GM18507 (cell line): ENCODE results near the gene EDC4.
A peak's percentile ranks its signal among the peaks of the same experiment; 100 is the strongest.
"Not testable (repeated sequence)": the region's sequence is repeated elsewhere in the genome, so short reads cannot be mapped to it uniquely, and the experiment has no call there.

Experiments
- DNase-seq: peaks from one replicate; pipeline ENCODE4 v3.0.0; 2011; ENCODE audit warnings: low read depth; ENCODE audit not compliant: insufficient read length; ENCODE audit errors: extremely low spot score
- FAIRE-seq: peaks from 2 replicates; lab custom pipeline; 2011; peaks lifted over from hg19 to GRCh38; lab: Jason Lieb, UNC

Gene EDC4

DNA sequence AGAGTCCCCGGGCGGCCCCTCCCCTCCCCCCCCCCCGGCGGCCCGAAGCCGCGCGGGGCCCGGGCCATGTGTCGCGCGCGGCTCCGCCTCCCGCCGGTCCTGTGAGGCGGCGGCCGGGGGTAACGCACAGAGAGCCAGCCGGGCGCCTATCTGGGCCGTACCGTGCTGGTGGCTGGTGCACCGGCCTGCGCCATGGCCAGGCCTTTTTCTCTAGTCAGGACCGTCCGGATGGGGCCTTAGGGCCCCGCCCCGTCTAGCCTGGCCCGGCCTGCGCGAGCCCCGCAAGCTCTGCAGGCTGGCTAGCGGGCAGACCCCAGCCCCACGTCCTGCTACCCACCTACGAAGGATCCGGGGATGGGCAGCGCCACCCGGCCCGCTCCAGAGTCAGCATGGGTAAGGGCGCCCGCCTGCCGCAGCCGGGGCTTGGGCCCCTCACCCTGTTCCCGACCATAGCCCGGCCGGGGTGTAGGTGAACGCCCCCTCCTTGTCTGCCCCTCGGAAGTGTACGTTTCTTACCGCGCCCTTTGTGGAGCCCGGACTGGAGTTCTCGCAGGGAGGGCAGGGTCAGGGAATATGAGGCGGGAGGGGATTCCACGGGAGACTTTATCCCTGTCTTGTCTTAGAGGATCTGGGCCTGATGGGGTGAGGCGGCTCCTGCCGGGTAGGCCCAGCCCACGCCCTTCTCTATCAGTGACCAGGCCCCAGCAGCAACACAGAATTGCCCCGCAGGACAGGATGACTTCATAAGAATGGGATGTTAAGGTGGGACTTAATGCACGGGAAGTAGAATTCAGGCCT lies 25.6 kb upstream of the EDC4 start, which contains the start of gene CENPT:
Gene CENPT, minus strand, starts transcription at position 630 of the 798 bp plus-strand sequence. CDS start 13,834 bp downstream, outside the sequence.
- DNase-seq, result peak; percentile 54

DNA sequence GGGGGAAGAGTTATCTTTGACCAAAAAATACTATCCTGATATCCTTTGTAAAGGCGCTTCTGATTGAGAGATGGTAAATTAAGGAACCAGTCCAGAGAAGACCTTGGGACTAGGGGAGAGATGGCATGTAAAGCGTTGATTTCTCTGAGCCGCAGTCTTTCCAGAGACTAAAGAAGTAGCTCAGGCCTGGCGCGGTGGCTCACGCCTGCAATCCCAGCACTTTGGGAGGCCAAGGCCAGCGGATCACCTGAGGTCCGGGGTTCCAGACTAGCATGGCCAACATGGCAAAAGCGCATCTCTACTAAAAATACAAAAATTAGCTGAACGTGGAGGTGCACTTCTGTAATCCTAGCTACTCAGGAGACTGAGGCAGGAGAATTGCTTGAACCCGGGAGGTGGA lies 24.7 kb upstream of the EDC4 start:
- no peak for FAIRE-seq
- DNase-seq, result no peak

More for the DNA sequence above, 25.6 kb upstream of the EDC4 start, which contains the start of gene CENPT:
- FAIRE-seq, result no peak

DNA sequence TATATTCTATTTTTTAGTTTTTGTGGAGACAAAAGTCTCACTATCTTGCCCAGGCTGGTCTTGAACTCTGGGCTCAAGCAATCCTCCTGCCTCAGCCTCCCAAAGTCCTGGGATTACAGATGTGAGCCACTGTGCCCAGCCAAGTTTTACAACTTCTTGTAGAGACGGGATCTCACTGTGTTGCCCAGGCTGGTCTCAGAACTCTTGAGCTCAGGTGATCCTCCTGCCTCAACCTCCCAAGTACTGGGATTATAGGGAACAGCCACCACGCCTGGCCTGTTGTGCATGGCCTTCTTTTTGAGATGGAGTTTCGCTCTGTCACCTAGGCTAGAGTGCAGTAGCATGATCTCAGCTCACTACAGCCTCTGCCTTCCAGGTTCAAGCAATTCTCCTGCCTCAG lies 19.2 kb upstream of the EDC4 start:
- FAIRE-seq, result no peak

DNA sequence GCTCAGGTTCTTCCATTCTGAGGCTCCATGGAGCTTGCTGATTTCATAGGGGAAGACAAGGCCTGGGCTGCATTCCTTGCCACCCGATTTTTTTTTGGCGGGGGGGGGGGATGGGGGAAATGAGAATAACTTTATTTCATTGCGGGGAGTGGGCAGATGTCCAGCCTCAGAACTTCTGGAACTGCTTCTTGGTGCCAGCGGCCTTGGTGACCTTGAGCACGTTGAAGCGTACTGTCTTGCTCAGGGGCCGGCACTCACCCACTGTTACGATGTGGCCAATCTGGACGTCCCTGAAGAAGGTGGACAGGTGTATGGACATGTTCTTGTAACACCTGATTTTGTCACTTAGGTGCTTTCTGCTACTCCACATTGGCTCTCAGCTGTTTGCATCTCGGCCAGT lies 17.1 kb upstream of the EDC4 start:
- DNase-seq, result no peak
- FAIRE-seq, result no peak

More for the DNA sequence above, 19.2 kb upstream of the EDC4 start:
- no peak for DNase-seq

DNA sequence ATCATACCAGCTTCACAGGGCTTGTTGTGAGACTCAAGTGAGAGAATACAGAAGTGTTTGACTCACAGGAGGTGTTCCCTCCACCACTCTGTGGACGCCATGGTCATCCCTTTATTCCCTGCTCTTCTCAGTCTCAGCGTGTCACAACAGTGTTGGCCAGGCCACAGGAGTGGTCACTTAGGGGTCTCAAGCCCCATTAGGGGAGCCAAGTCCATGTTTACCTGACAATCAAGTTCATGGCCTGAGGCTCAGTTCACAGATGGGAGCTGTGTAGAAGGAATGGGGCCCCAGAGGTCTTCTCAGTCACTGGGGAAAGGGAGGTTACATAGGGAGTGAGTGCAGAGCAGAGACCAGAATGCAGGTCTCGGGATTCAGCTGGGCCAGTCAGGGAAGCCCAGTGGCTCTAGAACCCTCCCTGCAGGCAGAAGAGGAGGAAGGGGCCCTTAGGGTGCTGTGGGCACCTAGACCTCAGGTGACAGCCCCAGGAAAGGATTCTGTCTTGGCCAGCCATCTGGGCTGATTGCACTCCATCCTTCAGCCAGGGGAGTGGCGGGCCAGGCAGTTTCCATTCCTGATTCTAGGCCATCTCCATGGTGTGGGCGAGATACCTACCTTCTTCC lies 15.8 kb upstream of the EDC4 start:
- FAIRE-seq (no peak), DNase-seq (no peak)

DNA sequence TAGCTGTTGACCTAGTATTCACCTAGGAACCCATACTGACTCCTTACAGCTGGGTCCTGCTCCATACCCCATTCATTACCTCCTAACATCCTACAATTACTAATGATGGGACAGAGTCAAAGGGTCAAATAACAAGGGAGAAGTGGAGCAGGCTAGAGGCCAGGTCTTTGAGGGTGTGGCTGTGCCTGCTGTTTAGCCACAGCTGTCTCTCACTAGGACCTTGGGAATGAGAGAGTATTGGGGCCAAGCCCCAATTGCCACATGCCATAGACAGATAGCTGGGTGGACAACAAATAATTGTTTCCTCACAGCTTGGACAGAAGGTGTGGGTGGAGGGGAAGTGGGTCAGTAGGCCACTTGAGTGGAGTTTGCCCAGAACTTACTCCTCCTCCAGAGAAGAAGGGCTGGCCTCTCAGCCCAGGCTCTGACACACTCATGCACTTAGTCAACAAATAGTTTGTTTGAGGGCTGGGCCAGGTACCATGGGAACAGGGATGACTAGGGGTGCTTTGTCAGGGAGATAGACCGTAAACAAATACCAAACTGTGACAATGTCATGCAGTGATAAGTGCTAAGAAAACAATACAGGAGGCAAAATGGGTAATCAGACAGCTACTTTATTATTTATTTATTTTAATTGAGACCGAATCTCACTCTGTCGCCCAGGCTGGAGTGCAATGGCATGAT lies 15.2 kb upstream of the EDC4 start:
- no peak for FAIRE-seq
- no peak for DNase-seq

DNA sequence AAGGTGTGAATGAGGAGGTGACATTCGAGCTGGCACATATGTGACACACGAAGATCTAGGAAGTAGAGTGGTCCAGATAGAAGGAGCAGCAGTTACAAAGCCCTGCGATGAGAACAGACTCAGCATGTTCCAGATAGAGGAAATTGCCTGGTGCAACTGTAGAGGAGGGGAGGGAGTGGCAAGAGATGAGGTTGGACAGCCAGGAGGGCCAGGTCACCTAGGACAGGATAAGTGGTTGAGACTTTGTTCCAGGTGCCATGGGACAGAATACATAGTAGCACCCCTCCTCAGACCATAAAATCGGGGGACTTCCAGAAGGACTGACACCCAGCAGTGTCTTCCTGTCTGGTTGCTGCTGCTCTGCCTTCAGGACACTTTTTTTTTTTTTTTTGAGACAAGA lies 14.4 kb upstream of the EDC4 start:
- DNase-seq (no peak), FAIRE-seq (no peak)

DNA sequence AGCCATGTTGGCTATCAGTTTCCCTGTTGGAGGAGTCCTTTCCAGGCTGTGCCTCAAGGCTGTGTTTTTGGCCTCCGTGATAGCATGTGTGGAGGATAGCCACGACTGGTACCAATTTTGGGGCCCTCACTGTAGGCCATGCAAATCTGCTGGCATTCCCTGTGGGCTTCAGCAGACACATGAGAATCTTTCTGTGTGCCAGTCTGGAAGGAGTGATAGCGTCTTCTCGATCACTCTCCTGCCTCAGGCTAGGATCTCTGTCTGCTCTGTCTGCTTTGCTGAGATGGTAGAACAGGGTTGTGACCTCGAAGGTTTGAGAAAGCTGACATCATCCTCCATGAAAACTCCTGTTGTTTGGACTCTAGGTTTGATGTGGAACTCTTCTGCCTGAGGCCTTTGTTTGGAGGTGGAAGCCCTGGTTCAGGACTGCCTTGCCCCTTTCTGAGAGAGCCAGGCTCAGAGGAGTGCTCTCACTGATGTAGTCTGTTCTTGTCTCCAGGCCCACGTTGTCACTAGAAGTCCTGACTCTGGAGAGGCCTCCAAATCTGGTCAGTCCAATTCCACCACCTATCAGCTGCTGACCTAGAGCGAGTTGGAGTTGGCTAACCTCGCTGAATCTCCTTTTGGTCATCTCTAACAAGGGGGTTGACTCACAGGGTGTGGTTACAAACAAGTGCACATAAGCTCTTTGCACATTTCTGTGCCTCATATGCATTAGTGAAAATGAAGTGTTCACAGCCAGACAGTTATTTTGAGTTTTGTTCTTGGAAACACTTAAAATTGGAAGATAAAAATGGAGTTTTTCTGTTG lies 12.1 kb upstream of the EDC4 start:
- no peak for FAIRE-seq

DNA sequence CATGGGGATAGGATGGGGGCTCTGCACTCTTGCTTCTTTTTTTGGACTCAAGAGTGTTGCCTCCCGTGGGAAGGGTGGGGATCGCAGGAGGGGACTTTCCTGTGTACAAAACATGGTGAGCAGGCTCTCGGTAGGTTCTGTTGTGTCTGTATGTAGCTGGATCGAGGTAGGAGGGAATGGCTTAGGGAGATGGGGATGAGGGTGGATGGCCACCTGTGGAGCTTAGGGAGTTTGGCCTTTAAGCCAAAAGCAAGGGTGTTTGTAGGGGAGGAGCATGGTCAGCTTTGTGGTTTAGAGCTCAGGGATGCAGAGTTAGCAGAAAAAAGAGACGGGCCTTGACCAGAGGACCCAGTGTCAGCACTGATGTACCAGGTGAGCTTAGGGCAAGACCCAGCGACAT lies 11.0 kb upstream of the EDC4 start:
- DNase-seq, result no peak
- FAIRE-seq, result no peak

More for the DNA sequence above, 12.1 kb upstream of the EDC4 start:
- DNase-seq, result no peak

DNA sequence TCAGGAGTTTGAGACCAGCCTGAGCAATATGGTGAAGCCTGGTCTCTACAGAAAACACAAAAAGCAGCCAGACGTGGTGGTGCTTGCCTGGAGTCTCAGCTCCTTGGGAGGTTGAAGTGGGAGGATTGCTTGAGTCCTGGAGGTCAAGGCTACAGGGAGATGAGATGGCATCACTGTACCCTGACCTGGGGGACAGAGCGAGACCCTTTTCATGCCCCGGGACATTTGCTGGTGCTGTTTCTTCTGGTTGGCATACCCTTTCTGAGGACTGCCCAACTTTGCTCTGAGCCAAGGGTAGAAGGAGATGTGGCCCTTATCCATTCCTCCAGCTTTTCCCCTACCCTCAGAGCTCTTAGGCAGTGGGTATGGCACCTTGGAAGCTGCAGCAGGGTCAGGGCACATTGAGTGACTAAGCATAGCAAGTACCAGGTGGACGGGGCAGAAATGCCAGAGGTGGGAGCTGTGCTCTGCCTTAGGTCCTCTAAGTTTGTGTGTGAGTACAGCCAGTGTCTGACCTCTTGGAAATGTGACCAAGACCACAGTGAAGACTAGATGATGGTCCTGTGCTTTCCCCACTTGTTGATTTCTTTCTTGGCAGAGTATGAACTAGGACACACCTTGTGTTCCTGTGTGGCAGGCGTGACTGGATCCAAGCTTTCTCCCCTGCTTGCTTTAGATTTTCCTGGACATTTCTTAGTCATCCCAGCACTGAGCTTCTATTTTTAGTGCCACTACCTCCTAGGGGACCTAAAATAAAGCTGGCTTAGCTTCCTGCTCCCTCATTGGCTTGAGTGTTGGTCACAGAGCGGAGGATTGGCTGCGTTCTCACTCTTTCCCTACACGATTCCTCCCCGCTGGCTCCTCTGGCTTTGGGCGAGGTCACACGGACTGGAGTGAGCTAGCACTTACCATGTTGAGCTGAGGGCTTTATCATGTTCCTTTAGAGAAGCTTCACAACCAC lies 9.9 kb upstream of the EDC4 start:
- no peak for DNase-seq
- no peak for FAIRE-seq

DNA sequence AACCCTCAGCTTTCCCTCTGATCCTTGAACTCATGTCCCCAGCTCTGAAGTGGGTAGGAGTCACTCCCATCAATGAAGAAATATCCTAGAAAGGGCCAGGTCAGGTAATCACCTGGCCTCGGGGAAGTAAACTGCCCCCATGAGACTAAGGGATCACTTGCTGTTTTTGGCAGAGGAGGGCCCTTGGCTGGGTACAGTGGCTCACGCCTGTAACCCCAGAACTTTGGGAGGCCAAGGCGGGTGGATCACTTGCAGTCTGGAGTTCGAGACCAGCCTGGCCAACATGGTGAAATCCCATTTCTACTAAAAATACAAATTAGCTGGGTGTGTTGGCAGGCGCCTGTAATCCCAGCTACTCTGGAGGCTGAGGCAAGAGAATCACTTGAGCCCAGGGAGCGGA lies 8.8 kb upstream of the EDC4 start:
- DNase-seq, FAIRE-seq: not testable (repeated sequence)

DNA sequence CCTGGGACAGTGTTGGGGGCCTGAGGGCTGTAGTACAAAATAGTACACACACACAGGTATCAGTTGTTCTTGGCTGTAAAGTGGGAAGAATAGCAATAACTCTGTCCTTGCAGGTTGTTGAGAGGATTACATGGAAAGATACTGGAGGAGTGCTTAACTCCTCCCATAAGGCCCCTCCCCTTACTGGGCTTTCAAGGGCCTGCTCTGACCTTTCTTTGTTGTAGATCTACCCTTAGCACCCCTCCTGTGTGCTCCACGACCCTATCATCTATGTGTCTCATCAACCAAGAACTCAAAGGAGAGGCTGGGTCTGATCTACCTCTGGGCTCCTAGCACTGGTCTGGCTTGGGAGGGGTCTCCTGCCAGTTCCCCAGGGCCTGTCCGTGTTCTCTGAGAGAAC lies 8.3 kb upstream of the EDC4 start:
- DNase-seq (no peak), FAIRE-seq (no peak)

DNA sequence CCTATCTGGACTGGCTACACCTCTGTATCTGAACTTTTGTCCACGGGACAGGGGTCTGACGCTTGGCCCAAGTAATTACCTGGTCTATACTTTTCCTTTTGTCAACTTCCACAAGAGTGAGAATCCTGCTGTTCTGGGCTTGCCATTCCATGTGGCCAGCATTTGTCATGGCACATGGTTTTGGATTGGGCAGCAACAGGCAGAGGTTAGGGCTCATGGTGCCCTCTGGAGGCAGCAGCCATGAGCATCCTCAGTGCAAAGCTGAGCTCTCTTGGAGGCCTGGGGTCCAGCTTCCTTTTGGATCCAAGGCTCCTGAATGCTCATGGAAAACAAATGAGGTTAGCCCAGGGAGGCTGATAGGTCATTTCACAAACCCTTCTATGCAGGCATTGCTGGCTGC lies 7.5 kb upstream of the EDC4 start:
- DNase-seq (no peak), FAIRE-seq (no peak)

DNA sequence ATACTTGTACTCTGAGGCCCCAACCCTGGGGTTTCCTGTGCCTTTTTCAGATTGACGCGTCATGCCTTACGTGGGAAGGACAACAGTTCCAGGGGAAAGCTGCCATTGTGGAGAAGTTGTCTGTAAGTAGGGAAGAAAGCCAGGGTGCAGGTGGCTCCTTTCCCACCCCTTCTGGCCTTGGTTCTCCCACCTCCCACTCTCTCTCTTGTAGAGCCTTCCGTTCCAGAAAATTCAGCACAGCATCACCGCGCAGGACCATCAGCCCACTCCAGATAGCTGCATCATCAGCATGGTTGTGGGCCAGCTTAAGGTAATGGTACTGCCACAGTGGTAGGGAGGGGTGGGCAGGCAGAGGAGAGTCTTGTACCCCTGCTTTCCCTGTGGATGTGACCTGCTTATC lies 4.6 kb upstream of the EDC4 start:
- FAIRE-seq (no peak), DNase-seq (no peak)

DNA sequence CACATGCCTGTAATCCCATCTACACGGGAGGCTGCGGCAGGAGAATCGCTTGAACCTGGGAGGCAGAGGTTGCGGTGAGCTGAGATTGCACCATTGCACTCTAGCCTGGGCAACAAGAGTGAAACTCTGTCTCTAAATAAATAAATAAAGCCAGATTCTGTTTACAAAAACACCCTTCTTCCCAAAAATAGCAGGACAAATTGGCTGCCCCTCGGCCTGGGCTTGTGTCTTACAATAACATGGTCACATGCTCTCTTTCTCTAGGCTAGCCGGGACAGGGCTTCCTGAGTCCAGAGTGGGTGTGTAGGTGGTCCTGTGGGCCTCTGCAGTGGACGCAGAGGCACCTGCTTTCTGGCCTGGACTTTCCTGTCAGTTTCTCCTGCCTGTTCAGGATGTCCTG lies 3.2 kb upstream of the EDC4 start:
- DNase-seq (no peak), FAIRE-seq (no peak)

DNA sequence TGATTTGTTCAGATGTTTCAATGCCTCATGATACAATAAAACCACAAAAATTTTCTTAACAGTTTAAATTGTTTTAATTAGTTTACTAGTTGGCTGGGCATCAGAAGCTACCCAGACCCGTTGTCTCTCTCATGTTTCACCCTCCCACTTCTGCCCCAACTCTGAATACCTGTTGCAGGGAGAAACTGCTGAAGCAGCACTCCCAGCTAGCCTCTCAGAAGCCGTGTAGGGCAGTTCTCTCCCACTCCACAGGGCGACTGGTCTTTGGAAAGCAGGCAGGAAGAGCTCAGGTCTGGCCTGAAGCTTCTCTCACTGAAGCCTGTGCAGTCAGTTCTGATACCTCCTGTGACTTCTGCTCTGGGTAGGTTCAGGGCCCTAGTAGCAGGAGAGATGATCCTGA lies 1.6 kb upstream of the EDC4 start:
- no peak for DNase-seq
- no peak for FAIRE-seq

DNA sequence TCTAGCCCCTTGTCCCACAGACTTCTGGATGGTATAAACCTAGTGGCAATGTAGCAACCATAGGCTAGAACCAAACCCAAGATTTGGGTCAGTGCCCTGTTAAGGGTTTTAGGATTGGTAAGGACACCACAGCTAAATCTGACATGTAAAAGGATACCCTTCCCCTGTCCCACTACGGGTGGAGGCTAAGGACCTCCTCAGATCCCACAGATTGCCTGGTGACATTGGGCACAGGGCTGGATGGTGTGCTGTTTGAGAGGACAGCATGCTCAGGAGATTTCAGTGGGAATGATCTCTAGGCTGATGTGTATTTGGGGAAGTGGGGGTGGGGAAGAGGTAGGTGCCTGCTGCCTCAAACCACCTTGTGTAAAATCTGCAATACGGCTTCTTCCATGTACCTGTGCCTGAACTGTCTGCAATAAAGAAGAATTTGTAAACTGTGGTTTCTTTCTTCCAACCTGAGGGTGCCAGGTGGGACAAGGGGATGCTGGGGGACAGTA lies 671 bp upstream of the EDC4 start:
- FAIRE-seq, result no peak
- no peak for DNase-seq
